HG03159 (cell line): ENCODE results near the gene RNF213.
"Not testable (repeated sequence)": the region's sequence is repeated elsewhere in the genome, so short reads cannot be mapped to it uniquely, and the experiment has no call there.

Experiments
- ATAC-seq: cut with Tn5 transposase; IDR thresholded peaks from one replicate; pipeline ENCODE4 v1.9.1; 2021; ENCODE audit warnings: mild to moderate bottlenecking, moderate library complexity; ENCODE audit not compliant: unreplicated experiment

The RNF213 gene

GRCh38 chr17:80387071-80387470, 126.4 kb downstream of the RNF213 start:
- ATAC-seq, result no peak

- ATAC-seq, result no peak
Measured at GRCh38 chr17:80388175-80388574, 127.5 kb downstream of the RNF213 start.

GRCh38 chr17:80388601-80389000, 127.9 kb downstream of the RNF213 start:
- ATAC-seq, result no peak

- ATAC-seq, result no peak
Measured at GRCh38 chr17:80389011-80389995, 128.7 kb downstream of the RNF213 start.

- no peak for ATAC-seq
Measured at GRCh38 chr17:80393241-80393890, 132.7 kb downstream of the RNF213 start.

GRCh38 chr17:80393961-80394360, 133.3 kb downstream of the RNF213 start:
- no peak for ATAC-seq

- ATAC-seq, result no peak
Measured at GRCh38 chr17:80394629-80395216, 134.1 kb downstream of the RNF213 start.

- ATAC-seq, result no peak
Measured at GRCh38 chr17:80395402-80396151, 134.9 kb downstream of the RNF213 start.

- no peak for ATAC-seq
Measured at GRCh38 chr17:80396157-80397033, 135.7 kb downstream of the RNF213 start.

- ATAC-seq, result no peak
Measured at GRCh38 chr17:80397034-80397387, 136.4 kb downstream of the RNF213 start.

GRCh38 chr17:80397686-80398085, 137.0 kb downstream of the RNF213 start:
- ATAC-seq, result no peak

GRCh38 chr17:80401086-80401485, 140.4 kb downstream of the RNF213 start:
- not testable (repeated sequence) for ATAC-seq

- not testable (repeated sequence) for ATAC-seq
Measured at GRCh38 chr17:80402102-80402501, 141.4 kb downstream of the RNF213 start.

- ATAC-seq, result no peak
Measured at GRCh38 chr17:80402959-80403358, 142.3 kb downstream of the RNF213 start.

GRCh38 chr17:80406146-80406545, 145.5 kb downstream of the RNF213 start:
- no peak for ATAC-seq

GRCh38 chr17:80407917-80408316, 147.3 kb downstream of the RNF213 start:
- ATAC-seq, result not testable (repeated sequence)

- no peak for ATAC-seq
Measured at GRCh38 chr17:80408872-80409271, 148.2 kb downstream of the RNF213 start.

GRCh38 chr17:80409626-80410025, 149.0 kb downstream of the RNF213 start:
- ATAC-seq, result no peak

GRCh38 chr17:80410441-80411087, 149.9 kb downstream of the RNF213 start:
- not testable (repeated sequence) for ATAC-seq
